H1 (cell line): ENCODE results near the gene PIP5K1C. TPM values are rescaled to one million over a fixed set of nuclear protein-coding genes. Genes with fewer than 3 reads are reported as not detected.

ENCODE experiments used
- CEBPB ChIP-seq: IDR thresholded peaks from 2 replicates; pipeline ENCODE4 v1.6.1; 2012; ENCODE audit warnings: low read depth, low read length
- CHD7 ChIP-seq: fragments of 300-600 bp; sonication (generic); IDR thresholded peaks from 2 replicates; pipeline ENCODE4 v1.7.1; 2012; ENCODE audit warnings: low read length, moderate library complexity, mild to moderate bottlenecking, inconsistent platforms; ENCODE audit not compliant: insufficient replicate concordance
- CREB1 ChIP-seq: IDR thresholded peaks from 2 replicates; pipeline ENCODE4 v1.6.1; 2012; ENCODE audit warnings: inconsistent platforms
- CTBP2 ChIP-seq: IDR thresholded peaks from 2 replicates; pipeline ENCODE4 v1.7.0; 2011; ENCODE audit warnings: borderline replicate concordance, mild to moderate bottlenecking, moderate library complexity, mixed read lengths, low read length; ENCODE audit not compliant: insufficient read depth, insufficient read length
- POLR2A ChIP-seq, 2 experiments: IDR thresholded peaks; 1 replicate in 1 of 2; 2 replicates in 1 of 2; pipeline ENCODE4 v1.6.1; 2011; ENCODE audit warnings: low read depth in 2 of 2, low read length in 2 of 2, mild to moderate bottlenecking in 2 of 2; ENCODE audit errors: control extremely low read depth in 1 of 2
- SIN3A ChIP-seq, 2 experiments: IDR thresholded peaks in 1 of 2; conservative IDR thresholded peaks in 1 of 2; 2 replicates each; pipeline ENCODE4 v1.6.1; 2011 to 2012; ENCODE audit warnings: low read length in 2 of 2, improper control_type of control experiment in 1 of 2, low read depth in 1 of 2, mild to moderate bottlenecking in 1 of 2
- SIX5 ChIP-seq: IDR thresholded peaks from 2 replicates; pipeline ENCODE4 v1.6.1; 2011; ENCODE audit warnings: mild to moderate bottlenecking, low read depth, low read length
- SP1 ChIP-seq: IDR thresholded peaks from 2 replicates; pipeline ENCODE4 v1.6.1; 2011; ENCODE audit warnings: low read depth, low read length
- TAF7 ChIP-seq: optimal IDR thresholded peaks from 2 replicates; pipeline ENCODE3; 2011; ENCODE audit warnings: low read depth, mild to moderate bottlenecking, inconsistent platforms, low read length, moderate library complexity, borderline replicate concordance
- YY1 ChIP-seq: IDR thresholded peaks from 2 replicates; pipeline ENCODE4 v1.6.1; 2011; ENCODE audit warnings: low read depth, mild to moderate bottlenecking, low read length
- polyA plus RNA-seq, 7 experiments: library from polyadenylated mRNA; depleted of rRNA in 3 of 7; stranded (reverse) in 5 of 7; unstranded in 2 of 7; fragments of >200 nt in 5 of 7; fragments of 200-250 nt in 2 of 7; gene quantifications; 1 replicate in 5 of 7; 2 replicates in 1 of 7; 4 replicates in 1 of 7; pipeline versions ENCODE4 v1.2.1 to v1.2.3, GENCODE V29; 2011 to 2013; ENCODE audit warnings: missing spikeins in 2 of 7, mixed read lengths in 2 of 7
- total RNA-seq: library from RNA; stranded (reverse); fragmentation: NEBNext Ultra II Directional; extraction: Animal tissue kit (Norgen Biotek cat#: 25700); gene quantifications from 2 replicates; pipeline ENCODE4 v1.2.1, GENCODE V29; 2021

Gene PIP5K1C
- total and polyA plus RNA-seq, 2 of the 8 experiments (the other 6 are each of a cell fraction or from before 2014, with no cell fraction given): 10.6 to 32.9 TPM

- no peak for TF ChIP-seq CHD7
- TF ChIP-seq CREB1: peak; percentile 81
- TF ChIP-seq YY1: peak; percentile 90
- peak; percentile 74 to 95; a peak in 3 of 4 replicates for TF ChIP-seq SIN3A (conservative IDR thresholded peaks at IDR 0.05 in 1 of 2, IDR thresholded peaks at IDR 0.05 in 1 of 2; ENCODE audit: low read depth in 1 of 2, low read length in 2 of 2)
- no peak for TF ChIP-seq SIX5
- no peak for TF ChIP-seq CTBP2
- TF ChIP-seq TAF7: peak; percentile 75
- no peak for TF ChIP-seq CEBPB
- TF ChIP-seq SP1: peak; percentile 100
- TF ChIP-seq POLR2A (IDR thresholded peaks at IDR 0.05; ENCODE audit: control extremely low read depth in 1 of 2, low read depth in 2 of 2, low read length in 2 of 2): no peak
Measured at GRCh38 chr19:3721131-3721886, 21.0 kb upstream of the PIP5K1C start (continued).
